ENCODE measurements around the gene ATP6V0A1. TPM values are rescaled to one million over a fixed set of nuclear protein-coding genes. Genes with fewer than 3 reads are reported as not detected.

ATP6V0A1 gene
- total RNA-seq, 1 donor from 2014 or later: 40.4 TPM

DNA sequence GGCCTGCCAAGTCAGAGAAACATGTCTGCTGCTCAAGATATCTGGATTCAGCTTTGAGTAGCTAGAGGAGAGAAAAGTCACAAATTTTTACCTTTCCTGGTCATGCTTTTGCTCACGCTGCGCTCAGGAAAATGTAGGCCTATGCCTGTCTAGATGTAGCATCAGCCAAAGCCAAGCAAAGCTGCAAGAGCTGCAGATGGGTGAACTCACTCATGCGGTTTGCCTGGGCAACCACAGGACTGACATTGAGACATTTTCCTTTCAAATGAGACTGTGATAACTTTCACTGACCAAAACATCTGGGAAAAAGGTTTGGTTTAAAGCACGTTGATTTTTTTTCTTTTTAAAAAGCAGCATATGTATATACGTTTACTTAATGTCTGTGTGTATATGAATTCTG, 43.4 kb downstream of the ATP6V0A1 start:
- no peak for DNase-seq (ENCODE audit: low spot score)
- Histone ChIP-seq H3K4me2 (no peak overlapping the region), H4K20me1 (ENCODE audit: low read depth) (no peaks in the 10 kb centered on the region), H3K27ac (no peak overlapping the region), H3K27me3 (no peaks in the 10 kb centered on the region), H3K9me3 (ENCODE audit: low read depth) (no peaks in the 10 kb centered on the region), H3K9ac (no peak overlapping the region), H3K4me1 (peaks cover 9% of the 10 kb centered on the region), H3K79me2 (ENCODE audit: low read depth) (no peaks in the 10 kb centered on the region), H3K36me3 (no peaks in the 10 kb centered on the region), H3K4me3 (no peak overlapping the region), H2AFZ (replicated peaks) (no peak overlapping the region), H3F3A (ENCODE audit: low read depth) (no peaks in the 10 kb centered on the region)
- TF ChIP-seq EZH2phosphoT487 (IDR thresholded peaks at IDR 0.05): no peak
- TF ChIP-seq, protein P1, sequence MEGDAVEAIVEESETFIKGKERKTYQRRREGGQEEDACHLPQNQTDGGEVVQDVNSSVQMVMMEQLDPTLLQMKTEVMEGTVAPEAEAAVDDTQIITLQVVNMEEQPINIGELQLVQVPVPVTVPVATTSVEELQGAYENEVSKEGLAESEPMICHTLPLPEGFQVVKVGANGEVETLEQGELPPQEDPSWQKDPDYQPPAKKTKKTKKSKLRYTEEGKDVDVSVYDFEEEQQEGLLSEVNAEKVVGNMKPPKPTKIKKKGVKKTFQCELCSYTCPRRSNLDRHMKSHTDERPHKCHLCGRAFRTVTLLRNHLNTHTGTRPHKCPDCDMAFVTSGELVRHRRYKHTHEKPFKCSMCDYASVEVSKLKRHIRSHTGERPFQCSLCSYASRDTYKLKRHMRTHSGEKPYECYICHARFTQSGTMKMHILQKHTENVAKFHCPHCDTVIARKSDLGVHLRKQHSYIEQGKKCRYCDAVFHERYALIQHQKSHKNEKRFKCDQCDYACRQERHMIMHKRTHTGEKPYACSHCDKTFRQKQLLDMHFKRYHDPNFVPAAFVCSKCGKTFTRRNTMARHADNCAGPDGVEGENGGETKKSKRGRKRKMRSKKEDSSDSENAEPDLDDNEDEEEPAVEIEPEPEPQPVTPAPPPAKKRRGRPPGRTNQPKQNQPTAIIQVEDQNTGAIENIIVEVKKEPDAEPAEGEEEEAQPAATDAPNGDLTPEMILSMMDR (IDR thresholded peaks at IDR 0.05): no peak
- no peak for TF ChIP-seq EZH2 (IDR thresholded peaks at IDR 0.05)
- H3K9me3 Mint-ChIP-seq: no peaks in the 10 kb centered on the region
- peaks cover 13% of the 10 kb centered on the region for H3K4me1 Mint-ChIP-seq
- peaks cover 19% of the 10 kb centered on the region for H3K36me3 Mint-ChIP-seq
- peaks cover 4% of the 10 kb centered on the region for H3K27me3 Mint-ChIP-seq (ENCODE audit: insufficient read depth, low read depth)
- H3K4me3 Mint-ChIP-seq: no peak overlapping the region
- no peak overlapping the region for H3K27ac Mint-ChIP-seq

DNA sequence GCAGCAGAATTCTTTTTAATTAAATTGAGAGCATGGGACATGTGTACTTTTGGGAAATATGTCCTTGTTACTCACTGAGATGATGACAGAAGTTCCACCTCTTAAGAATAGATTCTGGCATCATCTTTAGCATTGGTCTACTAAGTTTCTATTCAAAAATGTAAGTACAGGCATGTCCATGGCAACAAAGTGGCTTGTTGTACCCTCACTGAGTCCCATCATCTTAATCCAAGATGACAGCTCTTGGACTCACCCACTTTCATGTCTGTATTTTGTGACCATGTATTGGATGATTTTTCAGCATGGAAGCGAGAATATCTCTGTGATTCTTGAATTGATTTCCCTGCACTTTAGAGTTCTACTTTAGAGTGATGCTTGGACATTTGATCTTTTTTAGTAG, 44.2 kb downstream of the ATP6V0A1 start:
- H3K4me2 ChIP-seq: no peak overlapping the region
- H3K36me3 ChIP-seq: no peaks in the 10 kb centered on the region
- H3K27me3 Mint-ChIP-seq (ENCODE audit: insufficient read depth, low read depth): peaks cover 7% of the 10 kb centered on the region
- no peaks in the 10 kb centered on the region for H3K9me3 Mint-ChIP-seq
- no peak overlapping the region for H3K9ac ChIP-seq
- H3K9me3 ChIP-seq (ENCODE audit: low read depth): no peaks in the 10 kb centered on the region
- H3K4me3 ChIP-seq: no peak overlapping the region
- no peak overlapping the region for H2AFZ ChIP-seq (replicated peaks)
- TF ChIP-seq EZH2 (IDR thresholded peaks at IDR 0.05) (no peak), EZH2phosphoT487 (IDR thresholded peaks at IDR 0.05) (no peak)
- TF ChIP-seq, protein P1 (IDR thresholded peaks at IDR 0.05): no peak
- no peak overlapping the region for H3K27ac ChIP-seq
- H4K20me1 ChIP-seq (ENCODE audit: low read depth): no peaks in the 10 kb centered on the region
- H3K4me3 Mint-ChIP-seq: no peak overlapping the region
- DNase-seq (ENCODE audit: low spot score): no peak
- peaks cover 20% of the 10 kb centered on the region for H3K4me1 Mint-ChIP-seq
- H3K4me1 ChIP-seq: peaks cover 9% of the 10 kb centered on the region
- peaks cover 23% of the 10 kb centered on the region for H3K36me3 Mint-ChIP-seq
- no peaks in the 10 kb centered on the region for H3K79me2 ChIP-seq (ENCODE audit: low read depth)
- H3F3A ChIP-seq (ENCODE audit: low read depth): no peaks in the 10 kb centered on the region
- H3K27ac Mint-ChIP-seq: no peak overlapping the region
- no peaks in the 10 kb centered on the region for H3K27me3 ChIP-seq

DNA sequence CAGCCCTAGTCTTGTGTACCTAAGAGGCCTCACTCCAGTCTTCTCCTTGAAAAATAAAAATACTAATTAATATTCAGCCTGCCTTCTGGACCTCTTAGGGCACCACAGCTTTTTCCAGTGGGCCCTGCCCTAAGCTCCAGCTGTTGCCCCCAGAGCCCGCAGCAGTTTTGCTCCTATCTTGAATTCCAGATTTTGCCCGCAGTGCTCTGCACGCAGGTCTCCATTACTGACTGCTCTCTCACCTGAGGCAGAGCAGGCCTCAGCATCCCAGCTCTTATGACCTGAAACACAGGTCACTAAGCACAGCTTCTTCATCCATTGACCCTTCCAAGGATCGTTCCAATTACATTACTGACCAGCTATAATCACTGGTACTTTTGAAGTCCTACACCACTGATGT, 49.0 kb downstream of the ATP6V0A1 start:
- peaks cover 6% of the 10 kb centered on the region for H3K27me3 Mint-ChIP-seq (ENCODE audit: insufficient read depth, low read depth)
- no peaks in the 10 kb centered on the region for H4K20me1 ChIP-seq (ENCODE audit: low read depth)
- H2AFZ ChIP-seq (replicated peaks): no peak overlapping the region
- no peaks in the 10 kb centered on the region for H3K9me3 Mint-ChIP-seq
- H3K4me2 ChIP-seq: no peak overlapping the region
- H3K36me3 Mint-ChIP-seq: peaks cover 33% of the 10 kb centered on the region
- no peak overlapping the region for H3K27ac ChIP-seq
- H3K9ac ChIP-seq: no peak overlapping the region
- no peaks in the 10 kb centered on the region for H3K9me3 ChIP-seq (ENCODE audit: low read depth)
- H3K27ac Mint-ChIP-seq: no peak overlapping the region
- peaks cover 9% of the 10 kb centered on the region for H3K4me1 ChIP-seq
- no peak for TF ChIP-seq EZH2phosphoT487 (IDR thresholded peaks at IDR 0.05)
- TF ChIP-seq EZH2 (IDR thresholded peaks at IDR 0.05): no peak
- TF ChIP-seq, protein P1 (IDR thresholded peaks at IDR 0.05): no peak
- H3K79me2 ChIP-seq (ENCODE audit: low read depth): no peaks in the 10 kb centered on the region
- H3K4me1 Mint-ChIP-seq: peaks cover 24% of the 10 kb centered on the region
- no peaks in the 10 kb centered on the region for H3F3A ChIP-seq (ENCODE audit: low read depth)
- no peak overlapping the region for H3K4me3 ChIP-seq
- no peaks in the 10 kb centered on the region for H3K27me3 ChIP-seq
- DNase-seq (ENCODE audit: low spot score): no peak
- H3K36me3 ChIP-seq: no peaks in the 10 kb centered on the region
- no peak overlapping the region for H3K4me3 Mint-ChIP-seq

Measured in neural progenitor cell (in vitro differentiated cells).